C4-2B (cell line): ENCODE measurements around the gene SIX1.

Experiments used
- H3K27ac ChIP-seq: fragments of 450-650 bp; 2 replicates; pipeline ENCODE4 v1.5.1; 2017
- ZFX ChIP-seq: fragments of 450-650 bp; IDR thresholded peaks from 2 replicates; pipeline ENCODE4 v1.6.1; 2017
- TF ChIP-seq, protein P1 (sequence below): fragments of 450-650 bp; conservative IDR thresholded peaks from 2 replicates; pipeline ENCODE4 v1.5.1; 2017; ENCODE audit warnings: mild to moderate bottlenecking

Gene SIX1

DNA sequence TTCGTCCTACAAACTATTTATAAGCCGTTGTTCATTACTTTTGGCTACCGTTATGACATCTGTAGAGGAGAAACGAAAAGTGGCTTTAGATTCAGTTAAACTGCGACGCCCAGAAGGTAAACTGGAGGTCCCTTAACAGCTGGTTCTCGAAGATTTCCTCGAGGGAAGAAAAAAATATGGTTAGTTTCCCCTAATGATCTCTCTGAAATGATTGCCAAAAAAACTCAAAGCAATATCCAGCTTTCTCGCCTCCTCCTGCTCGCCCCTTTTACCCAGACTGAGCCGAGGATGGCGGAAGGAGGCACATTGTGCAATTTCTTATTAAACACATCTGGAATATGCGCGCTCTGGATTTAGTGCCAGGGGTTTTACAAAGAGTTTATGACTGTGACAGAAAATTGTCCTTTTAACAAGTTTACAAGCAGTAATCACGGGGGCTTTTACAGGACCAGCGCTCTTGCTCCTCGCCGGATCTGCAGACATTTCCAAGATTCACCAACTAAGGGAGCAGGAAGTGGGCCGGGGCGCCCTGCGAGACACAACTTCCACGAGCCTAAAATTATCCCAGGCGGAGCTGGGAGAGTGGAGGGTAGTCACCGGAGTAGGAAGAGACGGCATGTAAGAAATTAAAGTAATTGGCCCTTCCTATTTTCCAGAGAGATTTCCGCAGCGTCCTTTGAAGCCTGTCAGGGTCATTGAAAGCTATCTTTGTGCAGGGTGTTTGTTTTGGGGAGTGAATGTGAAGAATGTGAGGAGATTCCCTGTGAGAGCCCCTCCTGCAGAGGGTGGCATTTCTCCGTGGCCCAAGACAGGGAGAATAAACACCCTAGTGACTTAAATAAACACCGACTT is 5.6 kb downstream of the SIX1 start:
- no peak overlapping the region for H3K27ac ChIP-seq

DNA sequence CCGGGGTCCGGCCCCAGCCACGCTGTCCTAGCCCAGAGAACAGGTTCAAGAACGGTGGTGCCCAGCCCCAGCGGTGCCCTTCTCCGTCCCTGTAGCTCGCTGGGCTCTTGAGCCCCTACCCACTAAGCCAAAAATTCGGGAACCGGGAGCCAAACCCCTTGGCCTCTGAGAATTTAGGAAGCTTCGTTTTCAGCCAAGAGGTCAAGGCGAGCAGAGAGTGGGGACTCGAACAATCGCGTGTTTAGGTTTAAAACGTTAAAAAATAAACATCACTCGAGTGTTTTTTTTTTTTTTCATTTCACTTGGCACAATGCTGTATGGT is 6.2 kb downstream of the SIX1 start:
- TF ChIP-seq, protein P1, sequence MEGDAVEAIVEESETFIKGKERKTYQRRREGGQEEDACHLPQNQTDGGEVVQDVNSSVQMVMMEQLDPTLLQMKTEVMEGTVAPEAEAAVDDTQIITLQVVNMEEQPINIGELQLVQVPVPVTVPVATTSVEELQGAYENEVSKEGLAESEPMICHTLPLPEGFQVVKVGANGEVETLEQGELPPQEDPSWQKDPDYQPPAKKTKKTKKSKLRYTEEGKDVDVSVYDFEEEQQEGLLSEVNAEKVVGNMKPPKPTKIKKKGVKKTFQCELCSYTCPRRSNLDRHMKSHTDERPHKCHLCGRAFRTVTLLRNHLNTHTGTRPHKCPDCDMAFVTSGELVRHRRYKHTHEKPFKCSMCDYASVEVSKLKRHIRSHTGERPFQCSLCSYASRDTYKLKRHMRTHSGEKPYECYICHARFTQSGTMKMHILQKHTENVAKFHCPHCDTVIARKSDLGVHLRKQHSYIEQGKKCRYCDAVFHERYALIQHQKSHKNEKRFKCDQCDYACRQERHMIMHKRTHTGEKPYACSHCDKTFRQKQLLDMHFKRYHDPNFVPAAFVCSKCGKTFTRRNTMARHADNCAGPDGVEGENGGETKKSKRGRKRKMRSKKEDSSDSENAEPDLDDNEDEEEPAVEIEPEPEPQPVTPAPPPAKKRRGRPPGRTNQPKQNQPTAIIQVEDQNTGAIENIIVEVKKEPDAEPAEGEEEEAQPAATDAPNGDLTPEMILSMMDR: no peak
- no peak for TF ChIP-seq ZFX
- H3K27ac ChIP-seq: no peak overlapping the region

More for the DNA sequence above, 5.6 kb downstream of the SIX1 start:
- no peak for TF ChIP-seq ZFX
- TF ChIP-seq, protein P1: no peak

DNA sequence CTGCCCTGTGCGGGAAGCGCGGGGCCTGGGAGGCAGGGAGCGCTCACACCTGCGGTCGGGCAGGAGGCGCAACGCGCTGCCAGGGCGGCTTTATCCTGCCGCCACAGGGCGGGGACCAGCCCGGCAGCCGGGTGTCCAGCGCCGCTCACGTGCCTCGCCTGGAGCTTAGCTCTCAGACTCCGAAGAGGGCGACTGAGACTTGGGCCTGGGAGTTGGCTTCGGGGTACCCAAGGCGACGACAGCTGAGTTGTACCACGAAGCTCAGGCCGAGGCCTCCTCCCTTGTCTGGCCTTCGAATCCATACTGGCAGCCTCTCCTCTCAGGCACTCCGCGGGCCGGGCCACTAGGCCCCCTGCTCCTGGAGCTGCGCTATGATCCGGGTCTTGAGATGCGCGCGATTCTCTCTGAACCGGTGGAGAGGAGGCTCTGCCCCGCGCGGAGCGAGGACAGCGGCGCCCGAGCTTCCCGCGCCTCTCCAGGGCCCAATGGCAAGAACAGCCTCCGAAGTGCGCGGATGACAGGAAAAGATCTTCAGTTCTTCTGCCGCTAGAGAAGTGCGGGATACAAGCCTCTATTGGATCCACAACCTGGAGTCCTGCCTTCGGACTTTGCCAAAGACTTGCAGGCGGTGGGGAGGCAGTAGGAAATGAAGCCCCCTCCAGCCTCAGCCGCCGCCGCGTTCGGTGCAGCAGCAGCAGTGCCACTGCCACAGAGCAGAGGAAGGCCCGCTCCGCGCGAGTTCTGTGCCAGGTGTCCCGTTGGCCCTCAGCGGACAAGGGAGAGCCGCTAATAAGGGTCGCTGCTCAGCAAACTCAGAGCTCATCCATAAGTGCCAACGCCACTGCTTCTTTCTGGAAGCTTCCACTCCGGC is 6.8 kb downstream of the SIX1 start:
- TF ChIP-seq, protein P1: no peak
- TF ChIP-seq ZFX: no peak
- no peak overlapping the region for H3K27ac ChIP-seq

- H3K27ac ChIP-seq: no peak overlapping the region
- TF ChIP-seq, protein P1: no peak
- TF ChIP-seq ZFX: no peak
Measured at GRCh38 chr14:60641742-60642269, 7.5 kb downstream of the SIX1 start.

DNA sequence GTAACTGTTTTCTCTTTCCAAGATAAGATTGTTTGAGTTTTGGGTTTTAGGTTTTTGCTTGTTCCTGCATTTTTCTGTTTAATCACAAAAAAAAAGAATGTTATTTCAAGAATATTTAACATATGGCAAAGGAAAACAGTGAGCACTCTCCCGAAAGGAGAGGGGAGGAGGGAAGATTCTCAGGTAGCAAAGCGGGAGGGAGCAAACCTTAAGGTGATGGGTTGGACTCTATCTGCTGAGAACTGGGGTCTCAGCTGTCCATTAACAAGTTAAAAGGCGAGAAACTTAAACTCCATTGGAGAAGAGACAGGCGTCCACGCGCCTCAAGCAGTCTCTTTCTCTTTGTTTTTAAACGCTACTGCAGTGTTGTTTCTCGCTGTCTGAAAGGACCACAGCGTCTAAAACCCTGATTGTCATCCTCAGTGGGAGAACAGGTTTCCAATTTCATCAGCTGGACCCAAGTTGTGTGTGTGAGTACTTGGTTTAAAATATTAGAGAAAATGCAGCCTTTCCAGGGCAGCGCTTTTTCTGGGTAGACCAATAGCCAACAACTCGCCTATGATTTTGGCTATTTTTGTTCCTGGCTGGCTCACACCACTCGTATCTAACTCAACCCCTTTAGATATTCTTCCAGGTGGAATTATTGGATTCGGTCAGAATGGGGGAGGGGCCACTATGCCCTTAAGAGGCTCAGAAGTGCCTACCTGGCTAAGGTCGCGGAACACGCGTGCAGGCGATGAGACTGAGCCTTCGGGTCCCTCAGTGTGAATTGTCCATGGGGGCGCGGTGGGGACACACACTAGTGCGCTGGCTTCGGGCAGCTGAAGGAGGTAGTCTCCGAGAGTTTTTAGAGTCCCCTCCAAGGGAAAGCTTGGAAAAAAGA is 8.2 kb downstream of the SIX1 start:
- no peak overlapping the region for H3K27ac ChIP-seq
- TF ChIP-seq, protein P1: no peak
- TF ChIP-seq ZFX: no peak

GRCh38 chr14:60639674-60640073 is 9.6 kb downstream of the SIX1 start:
- TF ChIP-seq, protein P1: no peak
- TF ChIP-seq ZFX: no peak
- no peak overlapping the region for H3K27ac ChIP-seq
